ENCODE data around the gene RNF146.
A peak's percentile ranks its signal among the peaks of the same experiment; 100 is the strongest.
"Not testable (repeated sequence)": the region's sequence is repeated elsewhere in the genome, so short reads cannot be mapped to it uniquely, and the experiment has no call there.

RNF146 gene

GRCh38 chr6:127266178-127266891 is at the start of gene RNF146:
RNF146 (plus strand) TSS chr6:127266864; CDS start chr6:127280339, 13,475 bp downstream.
- DNase-seq = peak; percentile 21 to 61 (median 33)

GRCh38 chr6:127219869-127220268 is 46.8 kb upstream of the RNF146 start:
- DNase-seq = no peak

GRCh38 chr6:127221201-127221600 is 45.5 kb upstream of the RNF146 start:
- no peak for DNase-seq

- DNase-seq = no peak
These were observed 44.2 kb upstream of the RNF146 start for GRCh38 chr6:127222418-127222817.

GRCh38 chr6:127225497-127225896 is 41.2 kb upstream of the RNF146 start:
- no peak for DNase-seq

GRCh38 chr6:127233819-127234218 is 32.8 kb upstream of the RNF146 start:
- DNase-seq = not testable (repeated sequence)

- DNase-seq = no peak
These were observed 23.2 kb upstream of the RNF146 start for GRCh38 chr6:127243501-127243900.

- DNase-seq = no peak
These were observed 19.3 kb upstream of the RNF146 start for GRCh38 chr6:127247114-127248096.

GRCh38 chr6:127249621-127250020 is 17.0 kb upstream of the RNF146 start:
- DNase-seq = no peak

GRCh38 chr6:127255286-127255685 is 11.4 kb upstream of the RNF146 start:
- no peak for DNase-seq

- DNase-seq = no peak
These were observed 3.8 kb upstream of the RNF146 start for GRCh38 chr6:127262896-127263295.

- no peak for DNase-seq
These were observed 3.2 kb upstream of the RNF146 start for GRCh38 chr6:127263481-127263880.

GRCh38 chr6:127266892-127267645 is 405 bp downstream of the RNF146 start:
- DNase-seq = peak; percentile 16 to 43 (median 30)

- DNase-seq = no peak
These were observed 1.3 kb downstream of the RNF146 start for GRCh38 chr6:127267646-127268625.

- DNase-seq = no peak
These were observed 5.9 kb downstream of the RNF146 start for GRCh38 chr6:127272576-127272975.

GRCh38 chr6:127273499-127273898 is 6.8 kb downstream of the RNF146 start:
- no peak for DNase-seq

GRCh38 chr6:127276331-127276730 is 9.7 kb downstream of the RNF146 start:
- no peak for DNase-seq

GRCh38 chr6:127277878-127278843 is 11.5 kb downstream of the RNF146 start:
- no peak for DNase-seq

GRCh38 chr6:127279815-127280214 is 13.2 kb downstream of the RNF146 start:
- no peak for DNase-seq

- DNase-seq = no peak
These were observed 15.5 kb downstream of the RNF146 start for GRCh38 chr6:127282184-127282583.

- DNase-seq = no peak
These were observed 22.0 kb downstream of the RNF146 start for GRCh38 chr6:127288705-127289104.
